Lung microvascular endothelial cell (primary cell): ENCODE measurements around the gene RAB31. TPM values are rescaled to one million over a fixed set of nuclear protein-coding genes. Genes with fewer than 3 reads are reported as not detected.
A peak's percentile ranks its signal among the peaks of the same experiment; 100 is the strongest.

Experiments used
- DNase-seq, 2 donors: peaks; one replicate each; pipeline versions ENCODE4 v3.0.0 to v3.0.0-alpha.2; 2010; ENCODE audit warnings: low read depth in 2 of 2
- total RNA-seq: library from RNA; depleted of rRNA; stranded (reverse); fragments of >200 nt; gene quantifications from 2 replicates; pipeline ENCODE4 v1.2.1, GENCODE V29; 2014

RAB31 gene
- total RNA-seq, 1 donor from 2014 or later: 44.0 TPM

DNA sequence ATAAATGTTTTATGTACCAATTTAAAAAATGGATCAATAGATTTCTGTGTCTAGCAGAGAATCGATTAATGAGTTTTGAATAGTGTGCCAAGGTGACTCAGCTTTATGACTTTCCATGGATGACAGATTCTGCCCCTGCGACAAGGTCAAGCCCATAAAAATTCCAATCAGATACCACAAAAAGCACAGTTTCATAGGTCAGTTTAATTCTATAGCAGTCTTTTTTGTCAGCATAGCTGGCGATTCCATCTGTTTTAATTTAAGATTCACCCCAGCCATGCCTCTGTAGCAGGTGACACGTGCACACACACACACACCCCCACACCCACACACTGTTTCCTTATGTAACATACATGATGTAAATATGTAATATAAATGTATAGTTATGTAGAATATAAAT lies 28.9 kb downstream of the RAB31 start:
- DNase-seq: peak in 1 of 2 donors; percentile 31

DNA sequence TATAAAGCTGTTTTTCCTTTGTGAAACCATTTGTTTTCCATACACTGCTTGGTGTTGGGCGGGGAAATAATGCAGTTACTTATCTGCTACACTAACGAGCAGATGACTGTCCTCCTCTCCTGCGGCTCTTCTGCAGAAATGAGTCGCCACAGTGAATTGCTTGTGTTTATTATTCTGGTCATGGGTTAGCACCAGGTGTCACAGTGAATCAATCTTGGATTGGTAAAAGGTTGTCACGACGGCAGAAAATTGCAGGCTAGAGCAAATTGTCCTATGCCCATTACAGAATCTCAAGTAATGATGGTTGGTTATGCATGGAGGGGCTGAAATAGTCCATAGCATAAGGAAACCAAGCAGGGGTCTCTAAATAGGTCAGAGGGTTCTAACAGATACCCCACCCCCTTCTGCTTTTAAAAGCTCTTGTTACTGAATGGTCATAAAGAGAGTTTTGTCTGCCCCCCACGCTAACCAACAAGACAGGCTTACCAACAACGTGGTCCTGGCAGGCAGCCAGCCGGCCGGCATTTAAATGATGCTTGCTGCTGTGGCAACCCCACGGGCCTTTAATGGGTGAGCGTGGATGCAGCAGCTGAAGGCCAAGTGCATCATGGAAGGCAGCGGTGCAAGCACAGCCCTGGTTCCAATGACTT lies 29.5 kb downstream of the RAB31 start:
- DNase-seq: no peak

DNA sequence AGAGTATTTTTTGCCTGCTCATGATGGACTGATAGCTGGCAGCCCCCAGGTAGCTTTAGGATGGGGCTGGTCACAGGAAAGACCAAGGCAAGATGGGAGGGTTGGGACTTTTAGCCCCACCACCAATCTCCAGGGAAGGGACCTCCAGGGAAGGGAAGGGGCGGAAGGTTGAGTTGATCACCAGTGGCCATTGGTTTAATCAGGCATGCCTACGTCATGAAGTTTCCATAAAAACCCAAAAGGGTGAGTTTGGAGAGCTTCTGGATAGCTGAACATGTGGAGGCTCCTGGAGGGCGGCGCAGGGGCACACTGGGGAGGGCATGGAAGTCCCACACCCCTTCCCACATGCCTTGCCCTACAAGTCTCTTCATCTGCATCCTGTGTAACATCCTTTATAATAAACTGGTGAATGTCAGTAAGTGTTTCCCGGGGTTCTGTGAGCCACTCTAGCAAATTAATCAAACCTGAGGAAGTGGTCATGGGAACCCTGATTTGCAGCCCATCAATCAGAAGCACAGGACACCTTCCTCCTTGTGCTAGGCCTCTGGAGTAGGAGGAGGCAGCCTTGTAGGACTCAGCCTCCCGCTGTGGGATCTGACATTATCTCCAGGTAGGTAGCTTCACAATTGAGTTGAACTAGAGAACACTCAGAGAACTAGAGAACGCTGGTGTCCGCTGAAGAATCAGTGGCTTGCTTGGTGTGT lies 30.3 kb downstream of the RAB31 start:
- DNase-seq: no peak

- peak in 1 of 2 donors; percentile 39 for DNase-seq
Measured at GRCh38 chr18:9739516-9739915, 31.4 kb downstream of the RAB31 start.

GRCh38 chr18:9740071-9740470 lies 32.0 kb downstream of the RAB31 start:
- peak; percentile 31 to 34 for DNase-seq

DNA sequence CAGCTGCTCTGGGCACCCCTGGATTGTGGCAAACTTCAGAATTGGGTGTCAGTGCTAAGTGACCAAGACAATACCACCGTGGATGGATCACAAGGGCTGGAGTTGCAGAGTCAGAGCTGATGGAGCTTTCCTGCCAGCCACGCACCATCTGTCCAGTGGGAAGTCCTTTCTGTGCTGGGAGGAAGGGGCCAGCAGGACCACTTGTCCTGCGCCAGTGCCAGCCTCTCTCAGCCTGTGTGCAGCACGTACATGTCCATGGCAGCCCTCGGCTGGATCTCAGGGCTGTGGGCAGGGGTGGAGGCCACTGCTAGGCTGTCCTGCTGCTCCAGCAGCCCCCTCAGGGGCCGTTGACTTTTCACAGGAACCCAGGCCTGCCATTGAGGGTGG lies 33.3 kb downstream of the RAB31 start:
- DNase-seq: peak in 1 of 2 donors; percentile 44

GRCh38 chr18:9741793-9742523 lies 33.9 kb downstream of the RAB31 start:
- DNase-seq: peak; percentile 69 to 76

- peak; percentile 47 to 77 for DNase-seq
Measured at GRCh38 chr18:9742524-9743131, 34.5 kb downstream of the RAB31 start.

GRCh38 chr18:9743200-9744016 lies 35.3 kb downstream of the RAB31 start:
- DNase-seq: peak; percentile 75 to 96

- no peak for DNase-seq
Measured at GRCh38 chr18:9746958-9747357, 38.9 kb downstream of the RAB31 start.

GRCh38 chr18:9749611-9750010 lies 41.5 kb downstream of the RAB31 start:
- no peak for DNase-seq

GRCh38 chr18:9750112-9750511 lies 42.0 kb downstream of the RAB31 start:
- no peak for DNase-seq

DNA sequence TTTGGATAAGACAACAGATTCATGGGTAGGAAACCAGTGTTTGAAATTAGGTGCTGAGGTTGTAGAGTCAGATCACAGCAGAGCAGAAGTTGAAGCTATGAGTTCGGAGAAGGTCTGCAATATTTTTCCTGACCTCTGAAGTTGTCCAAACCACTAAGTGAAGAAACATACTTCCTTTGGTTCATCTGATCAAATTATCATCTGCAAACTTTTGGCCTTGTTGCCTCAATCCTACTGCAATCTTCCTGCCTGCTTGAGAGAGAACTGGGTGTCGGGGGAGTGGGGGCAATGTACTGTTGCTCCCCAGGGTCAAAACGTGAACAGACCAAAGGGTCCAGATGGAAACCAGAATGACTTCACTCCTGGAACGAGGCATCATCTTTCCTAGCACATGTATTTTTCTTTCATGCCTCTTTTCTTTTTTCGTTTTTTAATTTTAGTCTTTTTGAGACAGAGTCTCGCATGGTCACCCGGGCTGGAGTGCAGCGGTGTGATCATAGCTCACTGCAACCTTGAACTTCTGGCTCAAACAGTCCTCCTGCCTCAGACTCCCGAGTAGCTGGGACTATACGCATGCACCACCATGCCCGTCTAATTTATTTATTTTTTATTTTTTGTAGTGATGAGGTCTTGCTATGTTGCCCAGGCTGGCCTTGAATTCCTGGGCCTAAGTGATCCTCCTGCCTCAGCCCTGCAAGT lies 42.7 kb downstream of the RAB31 start:
- DNase-seq: no peak

DNA sequence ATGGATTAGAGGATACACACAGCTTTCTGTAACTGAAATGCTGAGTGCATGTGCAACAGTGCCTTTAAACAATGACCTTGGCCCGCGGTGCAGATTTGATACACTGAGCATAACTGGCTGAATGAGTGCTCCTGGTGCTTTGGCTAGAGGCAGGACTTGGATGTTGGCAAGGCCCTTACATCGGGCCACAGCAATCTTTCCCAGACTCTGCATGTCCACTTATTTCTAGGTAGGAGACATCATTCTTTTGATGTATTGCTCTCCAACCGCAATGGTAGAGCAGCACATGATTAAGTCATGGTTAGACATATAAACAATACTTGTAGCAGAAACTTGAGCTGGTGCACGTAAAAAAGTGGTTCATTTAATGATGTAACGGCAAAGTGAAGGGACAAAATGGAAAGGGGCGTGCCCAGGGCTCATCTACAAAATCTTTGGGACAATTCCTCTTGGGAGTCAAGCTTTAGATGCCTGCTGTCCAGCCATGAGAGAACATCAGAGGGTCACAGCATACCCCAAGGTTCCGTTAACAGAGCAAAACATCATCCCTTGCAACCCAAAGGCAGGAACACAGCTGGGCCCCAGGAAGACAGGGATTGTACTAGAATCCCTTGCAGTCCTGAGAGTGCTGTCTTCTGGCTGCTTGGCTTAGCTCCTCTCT lies 43.4 kb downstream of the RAB31 start:
- no peak for DNase-seq

- no peak for DNase-seq
Measured at GRCh38 chr18:9753846-9754245, 45.7 kb downstream of the RAB31 start.

GRCh38 chr18:9755110-9755509 lies 47.0 kb downstream of the RAB31 start:
- no peak for DNase-seq

GRCh38 chr18:9755615-9756014 lies 47.5 kb downstream of the RAB31 start:
- DNase-seq: peak; percentile 73 to 91

- DNase-seq: no peak
Measured at GRCh38 chr18:9756271-9756932, 48.3 kb downstream of the RAB31 start.

DNA sequence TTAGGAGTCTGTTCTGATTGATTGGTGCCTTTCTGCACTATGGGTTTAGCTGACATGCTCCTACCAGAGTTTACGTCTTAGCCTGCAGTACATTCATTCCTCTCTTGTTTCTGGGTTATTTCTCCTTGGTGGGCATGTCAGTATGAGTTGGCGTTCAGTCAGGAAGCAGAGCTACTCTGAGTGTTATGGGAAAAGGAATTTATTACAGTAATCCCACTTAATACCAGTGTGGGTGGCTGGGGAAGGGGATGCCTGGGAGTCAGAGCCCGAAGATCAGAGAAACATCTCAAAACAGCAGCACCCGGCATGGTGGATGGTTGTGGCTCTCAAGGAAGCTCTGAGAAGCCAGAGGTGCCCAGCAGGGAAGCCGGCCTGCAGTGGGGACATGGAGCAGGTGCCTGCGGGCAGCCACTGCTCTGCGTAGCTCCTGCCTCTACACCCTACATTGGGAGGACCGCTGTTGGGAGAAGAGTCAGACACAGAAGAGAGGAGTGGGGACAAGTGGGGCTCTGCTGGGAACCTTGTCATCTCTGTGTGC lies 48.9 kb downstream of the RAB31 start:
- no peak for DNase-seq
